Skeletal muscle satellite cell (primary cell): ENCODE results near the gene AMH.

ENCODE experiments used
- H3K27me3 ChIP-seq: 2 replicates; pipeline ENCODE4 v1.7.0; 2013; ENCODE audit warnings: low read length; ENCODE audit not compliant: control insufficient read depth, insufficient read depth
- H3K36me3 ChIP-seq: 2 replicates; pipeline ENCODE4 v1.7.0; 2013; ENCODE audit warnings: mild to moderate bottlenecking, control low read depth, low read length; ENCODE audit not compliant: insufficient read depth
- H3K4me1 ChIP-seq: 2 replicates; pipeline ENCODE4 v1.7.0; 2013; ENCODE audit warnings: low read length; ENCODE audit not compliant: control insufficient read depth, insufficient read depth
- H3K4me2 ChIP-seq: 2 replicates; pipeline ENCODE4 v1.7.0; 2013; ENCODE audit warnings: mild to moderate bottlenecking, low read length
- H3K4me3 ChIP-seq: 2 replicates; pipeline ENCODE4 v1.7.0; 2013; ENCODE audit warnings: low read length
- H3K9ac ChIP-seq: 2 replicates; pipeline ENCODE4 v1.7.0; 2013; ENCODE audit warnings: mild to moderate bottlenecking, low read depth, low read length, moderate library complexity
- H3K9me3 ChIP-seq: replicated peaks from 2 replicates; pipeline ENCODE4 v1.7.0; 2013; ENCODE audit warnings: mild to moderate bottlenecking, control low read depth, low read length

AMH gene

GRCh38 chr19:2230807-2231533 lies 18.2 kb upstream of the AMH start:
- Histone ChIP-seq H3K9me3 (no peaks in the 10 kb centered on the region), H3K9ac (no peak overlapping the region), H3K4me1 (peaks cover 30% of the 10 kb centered on the region), H3K4me3 (no peak overlapping the region), H3K4me2 (no peak overlapping the region), H3K36me3 (peaks cover 61% of the 10 kb centered on the region), H3K27me3 (no peaks in the 10 kb centered on the region)

DNA sequence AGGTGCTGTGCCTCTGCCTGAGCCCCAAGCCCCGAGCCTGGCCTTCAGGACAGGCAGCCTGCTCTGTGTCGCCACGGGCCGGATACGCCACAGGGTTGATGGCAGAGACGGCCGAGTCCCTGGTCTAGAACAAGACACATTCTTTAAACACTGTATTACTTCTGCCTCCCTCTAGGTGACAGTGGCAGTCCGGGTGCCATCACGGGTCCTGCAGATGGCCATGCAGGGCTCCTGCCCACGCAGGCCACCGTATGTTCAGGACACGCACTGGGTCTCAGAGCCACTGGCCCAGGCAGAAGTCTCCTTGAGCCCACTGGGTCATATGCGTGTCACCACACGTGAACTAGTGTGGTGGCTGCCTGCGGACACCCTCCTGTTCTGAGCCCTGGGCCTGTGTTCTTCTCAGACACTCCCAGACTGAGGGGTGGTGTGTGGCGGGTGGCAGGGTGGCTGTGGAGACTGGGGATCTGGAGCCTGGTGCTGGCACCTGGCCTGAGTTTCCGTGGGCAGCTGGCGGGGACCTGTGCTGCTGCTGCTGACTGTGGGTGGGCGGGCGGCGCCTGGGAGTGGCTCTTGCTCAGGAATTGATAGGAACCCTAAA lies 17.4 kb upstream of the AMH start:
- Histone ChIP-seq H3K9me3 (no peaks in the 10 kb centered on the region), H3K27me3 (no peaks in the 10 kb centered on the region), H3K4me3 (no peak overlapping the region), H3K9ac (peak overlapping the region; percentile 8), H3K4me1 (peaks cover 30% of the 10 kb centered on the region), H3K36me3 (peaks cover 55% of the 10 kb centered on the region), H3K4me2 (no peak overlapping the region)

- Histone ChIP-seq H3K9me3 (no peaks in the 10 kb centered on the region), H3K27me3 (no peaks in the 10 kb centered on the region), H3K4me2 (no peak overlapping the region), H3K9ac (no peak overlapping the region), H3K4me1 (peaks cover 33% of the 10 kb centered on the region), H3K36me3 (peaks cover 55% of the 10 kb centered on the region), H3K4me3 (no peak overlapping the region)
These were observed 16.6 kb upstream of the AMH start for GRCh38 chr19:2232286-2233151.

DNA sequence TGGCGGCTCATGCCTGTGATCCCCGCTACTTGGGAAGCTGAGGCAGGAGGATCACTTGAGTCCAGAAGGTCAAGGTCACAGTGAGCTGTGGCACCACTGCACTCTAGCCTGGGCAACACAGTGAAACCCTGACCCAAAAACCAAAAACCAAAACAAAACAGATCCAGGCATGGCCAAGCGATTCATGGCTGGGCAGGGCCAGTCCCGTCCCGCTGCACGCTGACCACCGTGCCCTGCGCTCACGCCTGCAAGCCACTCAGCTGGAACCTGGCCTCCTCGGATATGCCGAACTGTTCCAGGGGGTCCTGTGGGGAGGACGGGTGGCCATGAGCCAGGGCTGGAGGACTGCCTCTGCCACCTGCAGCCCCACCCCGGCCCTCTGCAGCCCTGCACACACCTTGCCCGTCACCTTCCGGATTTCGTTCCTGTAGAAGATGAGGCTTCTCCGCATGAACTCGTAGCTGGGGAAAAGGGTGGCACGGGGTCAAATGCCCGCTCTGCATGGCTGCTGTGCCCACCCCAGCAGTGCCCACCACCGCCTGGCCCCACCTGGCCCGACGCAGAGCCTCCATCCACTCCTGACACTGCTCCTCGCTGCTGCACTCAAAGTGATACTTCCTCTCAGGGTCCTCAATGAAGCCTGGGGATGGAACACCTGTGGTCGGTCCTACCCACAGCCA lies 15.4 kb upstream of the AMH start:
- H3K9me3 ChIP-seq: no peaks in the 10 kb centered on the region
- no peak overlapping the region for H3K9ac ChIP-seq
- no peaks in the 10 kb centered on the region for H3K27me3 ChIP-seq
- H3K4me1 ChIP-seq: peaks cover 45% of the 10 kb centered on the region
- peak overlapping the region; percentile 99 for H3K4me2 ChIP-seq
- H3K4me3 ChIP-seq: no peak overlapping the region
- peaks cover 48% of the 10 kb centered on the region for H3K36me3 ChIP-seq

DNA sequence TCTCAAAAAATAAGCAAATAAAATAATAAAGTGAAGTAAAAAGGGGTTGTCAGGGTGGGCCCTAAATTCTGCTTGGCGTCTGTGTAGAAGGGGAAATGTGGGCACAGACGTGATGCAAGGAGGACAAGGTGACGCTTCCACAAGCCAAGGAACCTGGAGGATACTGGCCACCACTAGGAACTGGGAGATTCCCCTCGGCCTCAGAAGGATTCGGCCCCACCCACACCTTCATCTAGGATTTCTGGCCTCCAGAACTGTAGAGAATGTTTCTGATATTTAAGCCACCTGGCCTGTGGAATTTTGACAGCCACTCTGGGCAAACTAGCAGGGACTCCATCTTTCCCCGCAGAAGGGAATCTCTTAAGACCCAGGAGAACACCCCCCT lies 14.1 kb upstream of the AMH start:
- no peaks in the 10 kb centered on the region for H3K9me3 ChIP-seq
- peak overlapping the region; percentile 90 for H3K4me3 ChIP-seq
- peaks cover 47% of the 10 kb centered on the region for H3K4me1 ChIP-seq
- peaks cover 37% of the 10 kb centered on the region for H3K36me3 ChIP-seq
- H3K9ac ChIP-seq: peak overlapping the region; percentile 94
- peak overlapping the region; percentile 99 for H3K4me2 ChIP-seq
- no peaks in the 10 kb centered on the region for H3K27me3 ChIP-seq

DNA sequence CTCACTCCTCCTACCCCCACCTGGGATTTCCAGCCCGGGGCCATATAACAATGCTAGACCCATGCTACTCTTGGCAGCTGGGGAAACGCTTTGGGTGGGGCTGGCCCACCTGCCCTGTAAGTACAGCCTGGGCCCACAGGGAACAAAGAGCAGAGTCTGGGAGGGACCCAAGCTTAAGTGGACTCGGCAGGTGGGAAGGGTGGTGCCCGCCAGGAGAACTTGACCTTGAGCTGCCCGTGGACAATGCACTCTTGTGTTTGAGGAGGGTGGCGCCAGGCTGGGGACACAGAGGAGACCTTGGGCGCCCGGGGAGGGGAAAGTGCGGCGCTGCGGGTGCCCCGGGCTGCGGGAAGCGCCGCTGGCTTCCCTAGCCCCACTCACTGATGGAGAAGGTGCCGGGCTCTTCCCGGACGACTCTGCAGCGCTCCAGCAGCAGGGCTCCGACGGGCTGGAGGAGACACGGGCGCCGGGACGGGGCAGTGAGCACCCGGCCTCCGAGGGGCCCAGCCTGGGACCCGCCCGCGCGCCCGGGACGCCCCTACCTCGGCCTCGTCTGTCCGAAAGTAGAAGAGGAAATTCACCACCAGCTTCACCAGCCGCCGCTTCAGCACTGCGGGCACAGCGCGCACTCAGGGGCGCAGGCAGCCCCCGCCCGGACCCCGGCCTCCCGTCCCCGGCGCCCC lies 13.6 kb upstream of the AMH start:
- Histone ChIP-seq H3K4me2 (peak overlapping the region; percentile 99), H3K9me3 (no peaks in the 10 kb centered on the region), H3K4me1 (peaks cover 51% of the 10 kb centered on the region), H3K9ac (peak overlapping the region; percentile 94), H3K27me3 (no peaks in the 10 kb centered on the region), H3K36me3 (peaks cover 32% of the 10 kb centered on the region), H3K4me3 (peak overlapping the region; percentile 90)

DNA sequence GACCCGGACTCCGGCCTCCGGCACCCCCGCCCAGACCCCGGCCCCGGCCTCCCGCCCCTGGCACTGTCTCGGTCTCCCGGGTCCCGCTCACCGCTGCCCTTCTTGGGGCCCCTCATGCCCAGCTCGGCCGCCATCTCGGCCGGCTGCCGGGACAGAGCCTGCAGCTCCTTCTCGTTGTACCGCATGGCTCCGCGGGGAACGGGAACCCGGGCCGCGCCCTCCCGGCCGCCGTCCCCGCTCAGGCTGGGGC lies 13.1 kb upstream of the AMH start:
- H3K4me3 ChIP-seq: peak overlapping the region; percentile 90

GRCh38 chr19:2236314-2237050 lies 12.6 kb upstream of the AMH start, which contains the start of the genes PLEKHJ1 and SF3A2:
Gene PLEKHJ1 (minus strand): TSS chr19:2236329. CDS start chr19:2236248, 81 bp downstream.
Gene SF3A2 (plus strand): TSS chr19:2236824. CDS start chr19:2243419, 6,595 bp downstream.
- peaks cover 24% of the 10 kb centered on the region for H3K36me3 ChIP-seq
- no peaks in the 10 kb centered on the region for H3K9me3 ChIP-seq
- peak within 1 kb of the TSS; percentile 99 for H3K4me2 ChIP-seq
- peaks cover 52% of the 10 kb centered on the region for H3K4me1 ChIP-seq
- peak within 1 kb of the TSS; percentile 94 for H3K9ac ChIP-seq
- H3K27me3 ChIP-seq: no peaks in the 10 kb centered on the region
- peak within 1 kb of the TSS; percentile 90 for H3K4me3 ChIP-seq

More for the DNA sequence above, 13.1 kb upstream of the AMH start:
- Histone ChIP-seq H3K4me2 (peak overlapping the region; percentile 99), H3K9ac (peak overlapping the region; percentile 94), H3K4me1 (peaks cover 51% of the 10 kb centered on the region), H3K36me3 (peaks cover 27% of the 10 kb centered on the region), H3K27me3 (no peaks in the 10 kb centered on the region), H3K9me3 (no peaks in the 10 kb centered on the region)

DNA sequence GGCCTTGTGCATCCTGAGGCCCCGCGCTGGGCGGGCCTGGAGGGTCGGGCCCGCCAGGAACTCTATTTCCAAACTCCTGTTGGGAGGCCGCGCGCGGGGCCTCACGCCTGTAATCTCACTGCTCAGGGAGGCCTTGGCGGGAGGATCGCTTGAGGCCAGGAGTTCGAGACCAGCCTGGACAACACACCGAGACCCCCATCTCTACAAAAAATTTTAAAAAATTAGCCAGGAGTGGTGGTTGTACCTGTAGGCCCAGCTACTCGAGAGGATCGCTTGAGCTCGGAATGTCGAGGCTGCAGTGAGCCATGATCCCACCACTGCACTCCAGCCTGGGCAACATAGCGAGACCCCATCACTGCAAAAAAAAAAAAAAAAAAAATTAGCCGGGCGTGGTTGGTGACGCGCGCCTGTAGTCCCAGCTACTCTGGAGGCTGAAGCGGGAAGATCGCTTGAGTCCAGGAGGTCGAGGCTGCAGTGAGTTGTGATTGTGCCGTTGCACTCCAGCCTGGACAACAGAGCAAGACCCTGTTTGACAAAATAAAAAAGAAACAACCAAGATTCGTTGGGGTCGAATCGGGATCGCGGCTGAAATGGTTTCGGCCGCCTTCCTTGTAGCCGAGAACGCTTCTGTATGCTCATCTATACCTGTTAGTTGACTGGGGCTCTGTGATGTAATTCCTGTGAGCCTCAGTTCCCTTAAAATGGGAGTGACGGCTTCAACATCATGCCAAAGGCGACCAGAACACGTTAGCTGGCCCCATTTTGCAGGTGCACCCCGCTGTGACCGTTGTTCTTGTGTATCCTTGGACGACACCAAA lies 11.9 kb upstream of the AMH start:
- Histone ChIP-seq H3K4me1 (peaks cover 53% of the 10 kb centered on the region), H3K4me3 (peak overlapping the region; percentile 90), H3K4me2 (peak overlapping the region; percentile 99), H3K36me3 (peaks cover 23% of the 10 kb centered on the region), H3K9ac (peak overlapping the region; percentile 94), H3K27me3 (no peaks in the 10 kb centered on the region), H3K9me3 (no peaks in the 10 kb centered on the region)

DNA sequence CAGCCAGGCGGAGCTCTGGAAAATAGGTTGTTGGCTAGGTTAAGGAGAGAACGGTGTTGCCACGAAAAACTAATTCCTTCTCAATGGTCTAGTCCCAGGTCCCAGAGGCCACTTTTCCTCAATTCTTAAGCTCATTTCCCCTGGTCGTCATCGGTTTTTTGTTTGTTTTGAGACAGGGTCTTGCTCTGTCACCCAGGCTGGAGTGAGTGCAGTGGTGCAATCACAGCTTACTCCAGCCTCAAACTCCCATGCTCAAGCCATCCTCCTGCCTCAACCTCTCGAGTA lies 11.3 kb upstream of the AMH start:
- Histone ChIP-seq H3K9ac (peak overlapping the region; percentile 94), H3K27me3 (no peaks in the 10 kb centered on the region), H3K4me3 (peak overlapping the region; percentile 90), H3K36me3 (peaks cover 22% of the 10 kb centered on the region), H3K4me1 (peaks cover 59% of the 10 kb centered on the region), H3K4me2 (peak overlapping the region; percentile 99), H3K9me3 (no peaks in the 10 kb centered on the region)
